GM21367 (cell line): ENCODE measurements around the gene KRT79.
"Not testable (repeated sequence)": the region's sequence is repeated elsewhere in the genome, so short reads cannot be mapped to it uniquely, and the experiment has no call there.

Experiments used
- ATAC-seq: cut with Tn5 transposase; IDR thresholded peaks from one replicate; pipeline ENCODE4 v1.9.1; 2021; ENCODE audit not compliant: unreplicated experiment

Gene KRT79

DNA sequence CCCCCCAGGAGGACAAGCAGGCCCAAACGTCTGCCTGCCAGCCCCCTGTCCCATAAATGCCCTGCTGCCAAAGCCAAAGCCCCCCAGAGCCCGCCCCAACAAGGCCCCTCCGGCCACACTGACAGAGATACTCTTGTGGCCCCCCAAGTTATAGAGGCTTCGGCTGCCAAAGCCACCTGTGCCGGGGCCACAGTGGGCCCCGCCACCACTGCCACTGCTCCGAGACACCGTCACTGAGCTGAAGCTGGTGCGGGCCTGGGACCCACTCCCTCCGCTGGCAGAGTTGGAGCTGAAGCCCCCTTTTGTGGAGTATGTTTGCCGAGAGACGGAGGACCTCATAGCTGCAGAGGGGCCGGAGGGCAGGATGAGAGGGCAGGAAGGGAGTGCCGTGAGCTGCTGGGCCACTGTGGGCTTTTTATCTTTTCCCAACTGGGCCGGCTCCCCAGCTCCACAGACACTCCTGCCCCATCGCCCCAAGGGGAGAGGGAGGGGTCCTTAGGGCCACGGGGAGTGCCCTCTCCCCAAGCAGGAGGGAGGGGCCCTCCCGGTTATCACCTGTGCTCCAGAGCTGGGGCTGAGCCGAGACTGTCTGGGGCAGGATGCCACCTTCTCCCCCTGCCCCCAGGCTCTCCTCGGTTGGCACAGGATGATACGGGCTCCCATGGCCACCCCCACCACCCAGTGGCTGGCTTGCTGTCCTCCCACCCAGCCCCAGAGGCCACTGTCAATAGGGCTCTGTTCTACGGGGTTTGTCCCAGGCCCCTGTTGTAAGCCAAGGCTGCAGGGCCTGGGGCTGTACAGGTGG is at the start of gene KRT79:
Gene KRT79, minus strand, starts transcription at position 390 of the 805 bp plus-strand sequence. Its CDS starts 51 bp downstream, at position 339.
- ATAC-seq, result no peak

DNA sequence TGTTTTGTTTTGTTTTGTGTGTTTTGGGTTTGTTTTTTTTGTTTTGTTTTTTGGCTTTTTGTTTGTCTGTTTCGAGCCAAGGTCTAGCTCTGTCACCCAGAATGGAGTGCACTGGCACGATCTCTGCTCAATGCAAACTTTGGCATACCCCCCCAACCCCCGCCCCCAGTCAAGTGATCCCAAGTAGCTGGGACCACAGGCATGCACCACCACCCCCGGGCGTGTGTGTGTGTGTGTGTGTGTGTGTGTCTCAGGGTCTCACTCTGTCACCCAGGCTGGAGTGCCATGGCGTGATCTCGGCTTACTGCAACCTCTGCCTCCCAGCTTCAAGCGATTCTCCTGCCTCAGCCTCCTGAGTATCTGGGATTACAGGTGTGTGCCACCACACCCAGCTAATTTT is 46.4 kb upstream of the KRT79 start:
- ATAC-seq, result not testable (repeated sequence)

DNA sequence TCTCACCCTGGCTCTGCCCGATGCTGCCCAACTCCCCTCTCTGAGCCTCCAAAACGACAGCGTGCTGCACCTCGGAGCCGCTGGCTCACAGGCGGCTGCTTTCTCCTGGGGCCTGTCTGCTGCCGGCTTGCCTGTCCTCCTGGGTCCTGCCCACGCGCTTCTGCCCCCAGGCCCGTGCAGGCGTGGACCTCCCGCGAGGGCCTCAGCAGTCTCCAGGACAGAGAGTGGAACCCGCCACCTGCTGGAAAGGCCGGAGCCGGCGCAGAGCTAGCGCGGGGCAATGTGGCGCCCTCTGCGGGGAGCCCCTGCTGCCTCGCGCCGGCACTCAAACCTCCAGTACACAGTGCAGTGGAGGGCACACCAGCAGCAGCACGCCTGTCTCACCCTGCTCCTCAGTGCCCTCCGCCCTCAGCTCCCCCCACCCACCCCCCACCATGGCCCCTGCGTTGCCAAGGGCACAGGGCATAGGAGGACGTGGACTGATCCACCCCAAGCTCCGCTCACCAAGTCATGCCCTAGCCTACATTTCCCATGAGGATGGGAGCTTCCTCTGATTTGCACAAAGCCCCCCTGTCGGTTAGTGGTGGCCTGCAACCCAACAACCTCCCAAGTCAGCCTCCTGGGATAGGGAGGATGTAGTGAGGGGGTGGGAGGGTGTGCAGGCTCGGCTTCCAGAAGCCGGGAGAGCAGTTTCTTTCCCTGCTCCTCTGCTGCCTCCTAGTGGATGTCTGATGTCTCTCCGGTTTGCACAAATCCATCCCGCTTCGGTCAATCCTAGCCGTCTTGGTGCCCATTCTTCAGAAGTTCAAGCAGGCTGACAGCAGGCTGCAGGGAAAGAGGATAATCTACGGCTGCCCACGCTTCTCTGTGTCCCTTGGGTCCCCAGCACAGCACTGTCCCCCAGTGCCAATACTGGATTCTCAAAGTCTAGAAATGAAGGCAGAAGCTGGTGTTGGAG is 45.6 kb upstream of the KRT79 start:
- no peak for ATAC-seq

DNA sequence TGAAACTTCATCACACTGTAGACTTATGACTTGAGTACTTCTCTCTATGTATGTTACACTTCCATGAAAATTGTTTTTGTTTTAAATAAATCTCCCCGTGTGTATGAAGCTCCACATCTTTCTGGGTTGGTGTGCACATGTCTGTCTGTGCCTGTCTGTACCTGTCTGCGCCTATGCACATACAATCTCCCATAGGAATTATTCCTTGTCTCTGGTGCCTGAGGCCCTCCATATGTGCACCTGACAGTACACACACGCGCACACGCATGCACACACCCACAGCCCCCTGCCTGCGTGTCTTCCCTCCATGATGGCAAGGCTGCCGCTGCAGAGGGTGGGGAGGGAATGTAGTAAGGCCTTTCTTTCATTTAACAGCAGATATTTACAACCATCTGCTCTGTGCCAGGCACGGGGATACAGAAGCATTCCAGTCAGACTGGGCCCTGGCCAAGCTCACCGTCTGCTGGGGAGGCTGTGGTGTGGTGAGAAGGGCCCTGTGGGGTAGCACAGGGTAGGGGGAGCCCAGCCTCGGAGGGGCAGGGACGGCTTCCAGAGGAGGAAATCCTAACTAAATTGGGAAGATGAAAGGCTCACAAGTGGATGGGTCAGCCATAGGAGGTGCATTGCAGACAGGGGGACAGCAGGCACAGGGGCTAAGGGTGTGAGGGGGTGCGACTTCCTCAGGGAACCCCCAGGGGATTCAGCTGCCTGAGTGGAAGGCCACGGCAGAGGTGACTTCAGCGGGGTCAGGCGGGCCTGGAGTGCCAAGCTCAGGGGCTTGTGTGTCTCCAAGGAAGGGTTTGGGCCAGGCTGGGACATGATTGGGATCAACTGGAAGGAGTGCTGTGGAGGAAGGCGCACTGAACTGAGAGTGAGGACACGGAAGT is 44.6 kb upstream of the KRT79 start:
- ATAC-seq, result no peak

DNA sequence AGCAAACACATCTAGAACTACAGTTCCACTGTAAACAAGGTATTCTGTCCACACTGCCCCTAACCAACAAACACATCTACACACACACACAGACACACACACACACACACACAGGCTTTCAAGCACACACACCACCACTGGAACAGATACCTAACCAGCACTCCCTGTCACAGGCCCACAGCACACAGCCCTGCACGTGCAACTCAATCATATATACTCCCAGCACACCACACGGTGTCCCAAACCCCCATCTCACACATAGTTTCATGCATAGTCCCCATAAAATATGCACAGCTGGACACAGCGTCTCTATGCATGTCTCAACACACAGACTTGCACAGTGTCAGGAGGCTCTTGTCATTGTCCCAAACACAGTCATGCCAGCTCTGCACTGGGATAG is 43.1 kb upstream of the KRT79 start:
- ATAC-seq, result no peak

DNA sequence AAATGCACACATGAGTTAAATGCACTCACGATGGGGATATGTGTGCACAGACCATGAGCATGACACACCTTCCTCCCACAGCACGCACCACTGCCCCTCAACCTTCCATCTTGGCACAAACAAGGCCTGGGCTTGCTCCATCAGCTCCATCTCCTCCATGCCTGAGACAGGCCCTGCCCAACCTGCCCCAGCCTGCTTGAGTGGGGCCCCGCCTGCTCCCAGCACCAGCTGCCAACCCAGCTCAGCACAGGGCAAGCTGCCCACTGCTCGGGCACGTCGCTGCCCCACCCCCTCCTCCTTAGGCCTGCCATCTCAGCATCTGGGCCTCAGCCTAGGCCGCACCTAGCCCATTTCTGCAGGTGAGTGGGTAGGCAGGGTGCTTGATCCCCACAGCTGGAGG is 42.3 kb upstream of the KRT79 start:
- no peak for ATAC-seq

DNA sequence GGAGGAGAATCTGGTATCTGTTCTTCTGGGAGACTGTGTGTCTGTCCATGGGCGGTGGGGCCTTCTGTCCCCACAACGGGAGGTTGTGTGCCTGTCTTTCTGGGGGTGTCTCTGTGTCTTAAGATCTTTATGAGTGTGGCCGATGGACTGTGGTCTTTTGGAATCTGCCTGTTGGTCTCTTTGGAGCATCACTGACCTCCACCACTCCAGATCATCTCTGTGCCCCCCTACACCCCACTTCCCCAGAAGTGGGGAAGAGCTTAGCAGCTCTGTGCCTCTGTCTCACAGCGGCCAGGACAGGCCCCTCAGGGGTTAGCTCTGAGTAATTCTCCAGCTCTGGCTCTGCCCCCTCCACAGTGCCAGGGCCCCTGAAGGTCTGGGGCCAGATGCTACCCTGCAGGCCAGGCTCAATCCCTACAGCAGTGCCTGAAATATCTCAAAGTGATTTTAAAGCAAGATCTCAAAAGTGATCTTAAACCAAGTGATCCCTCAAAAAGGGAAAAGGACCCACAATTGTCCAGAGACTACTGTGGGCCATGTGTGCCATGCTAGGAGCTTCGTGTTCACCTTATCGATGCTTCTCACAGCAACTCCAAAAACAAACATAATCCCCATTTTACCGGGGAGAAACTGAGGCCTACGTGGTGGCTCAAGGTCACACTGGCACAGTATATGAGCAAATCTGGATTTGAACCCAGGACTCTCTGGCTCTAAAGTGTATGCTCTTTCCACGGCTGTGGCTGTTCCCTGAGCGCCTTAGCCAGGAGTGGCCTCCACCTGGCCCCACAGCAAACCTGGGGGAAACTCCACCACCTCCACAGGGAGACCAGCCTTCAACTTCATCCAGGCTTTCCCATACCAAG is 40.7 kb upstream of the KRT79 start:
- no peak for ATAC-seq

DNA sequence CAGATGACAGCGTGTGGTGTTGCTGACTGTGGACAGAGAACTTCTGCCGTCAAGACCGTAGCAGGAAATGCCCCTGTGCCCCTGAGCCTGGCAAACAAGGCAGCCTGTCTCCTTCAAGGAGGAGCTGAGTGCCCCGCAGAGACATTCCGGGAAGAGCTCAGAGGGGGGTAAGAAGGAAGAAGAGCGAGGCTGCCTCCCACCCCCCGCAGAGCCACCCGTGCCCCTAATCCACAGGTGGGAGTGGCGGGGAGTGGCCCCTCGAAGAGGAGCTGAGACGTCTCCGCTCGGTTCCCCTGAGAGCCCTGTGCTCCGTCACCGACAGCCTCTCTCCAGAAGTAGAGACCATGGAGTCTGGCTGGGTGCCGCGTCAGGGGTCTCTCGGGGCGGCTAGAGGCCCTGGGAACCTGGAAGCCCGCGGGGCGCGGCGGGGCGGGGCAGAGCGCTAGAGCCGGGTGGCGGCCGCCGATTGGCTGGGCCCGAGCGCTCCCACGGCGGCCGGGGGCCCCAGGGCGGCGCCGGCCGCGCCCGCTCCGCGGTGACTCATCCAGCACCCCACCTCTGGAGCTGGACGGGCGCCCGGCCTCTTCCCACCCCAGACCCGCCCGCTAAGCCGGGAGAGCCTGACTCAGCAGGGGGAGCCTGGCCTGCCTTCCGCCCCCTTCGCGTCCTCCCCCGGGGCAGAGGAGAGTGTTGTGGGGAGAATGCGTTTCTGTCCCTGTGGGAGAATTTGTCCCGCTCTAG is 39.9 kb upstream of the KRT79 start:
- ATAC-seq, result no peak

DNA sequence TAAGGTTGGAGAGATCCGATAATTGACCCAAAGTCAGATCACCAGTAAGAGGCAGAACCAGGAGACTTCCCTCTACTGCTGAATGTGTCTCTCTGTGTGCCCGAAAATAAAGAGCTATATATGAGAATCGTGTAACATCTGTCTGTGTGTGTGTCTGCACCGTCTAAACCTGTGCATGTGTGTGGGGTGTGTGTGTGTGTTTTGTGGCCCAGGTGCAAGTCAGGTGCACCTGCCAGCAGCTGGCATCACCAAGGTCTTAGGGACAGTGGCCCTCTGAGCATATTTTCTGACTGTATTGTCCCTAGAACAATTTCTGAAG is 39.4 kb upstream of the KRT79 start:
- no peak for ATAC-seq

DNA sequence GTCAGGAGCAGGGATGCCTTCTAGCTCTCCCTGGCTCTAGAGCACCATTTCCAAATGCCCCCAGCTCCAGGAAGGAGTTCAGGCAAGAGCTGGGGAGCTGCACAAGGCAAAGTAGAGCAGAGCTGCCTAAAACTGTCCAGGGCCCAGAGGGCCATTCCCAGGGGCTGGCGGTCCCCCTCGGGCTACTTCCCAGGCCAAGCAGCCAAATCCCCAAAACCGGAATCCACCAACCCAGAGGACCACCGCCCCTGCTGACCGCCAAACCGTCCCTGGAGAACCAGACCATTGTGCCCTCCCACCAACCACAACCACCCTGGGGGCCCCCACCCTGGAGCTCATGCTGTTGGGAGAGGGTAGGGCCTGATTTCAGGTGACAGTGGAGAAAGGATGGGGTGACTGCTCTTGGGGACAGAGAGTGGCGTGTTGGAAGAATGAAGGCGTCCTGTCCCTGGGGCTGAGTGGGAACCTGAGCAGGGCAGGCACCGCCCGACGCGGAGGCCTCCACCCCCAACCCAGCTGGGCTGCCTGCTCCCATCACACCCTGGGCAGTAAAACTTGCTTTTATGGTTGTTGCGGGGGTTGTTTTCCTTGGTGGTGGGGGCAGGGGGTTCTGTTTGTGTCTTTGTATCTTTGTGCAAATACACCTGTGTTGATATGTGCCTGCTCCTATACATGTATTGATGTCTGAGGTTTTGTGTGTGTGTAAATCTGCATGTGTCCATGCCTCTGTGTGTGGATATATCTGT is 38.7 kb upstream of the KRT79 start:
- no peak for ATAC-seq

DNA sequence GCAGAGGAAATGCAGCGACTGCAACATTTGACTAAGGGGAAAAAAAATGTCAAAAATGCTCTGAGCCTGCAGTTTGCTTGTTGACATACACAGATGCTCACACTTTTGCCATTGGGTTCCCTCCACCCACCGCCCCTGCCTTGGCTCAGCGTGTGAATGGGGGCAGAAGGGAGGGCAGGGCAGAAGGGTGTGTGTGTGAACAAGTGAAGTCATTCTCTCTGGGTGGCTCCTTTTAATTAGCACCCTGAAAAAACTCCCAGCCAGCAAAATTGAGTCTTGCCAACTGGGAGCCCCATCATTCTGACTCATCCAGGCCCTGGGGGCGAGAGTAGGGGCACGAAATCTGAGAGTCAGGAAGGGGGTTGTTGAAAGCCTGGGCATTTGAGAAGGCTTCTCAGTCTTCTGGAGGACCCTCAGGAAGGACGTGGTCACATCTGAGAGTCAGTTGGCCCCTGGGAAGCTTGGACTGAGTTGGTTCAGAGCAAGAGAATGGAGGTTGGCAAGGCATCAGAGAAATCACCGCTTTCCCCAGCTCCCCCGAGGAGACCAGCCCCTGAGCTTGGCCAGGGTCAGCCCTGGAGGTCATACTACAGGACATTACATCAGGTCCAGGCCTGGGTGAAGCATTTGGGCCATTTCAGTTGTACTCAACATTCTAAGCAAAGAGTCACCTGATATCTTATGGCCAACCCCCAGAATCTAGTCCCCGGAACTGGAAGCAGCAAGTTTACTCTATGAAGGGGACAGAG is 37.4 kb upstream of the KRT79 start:
- ATAC-seq, result no peak

DNA sequence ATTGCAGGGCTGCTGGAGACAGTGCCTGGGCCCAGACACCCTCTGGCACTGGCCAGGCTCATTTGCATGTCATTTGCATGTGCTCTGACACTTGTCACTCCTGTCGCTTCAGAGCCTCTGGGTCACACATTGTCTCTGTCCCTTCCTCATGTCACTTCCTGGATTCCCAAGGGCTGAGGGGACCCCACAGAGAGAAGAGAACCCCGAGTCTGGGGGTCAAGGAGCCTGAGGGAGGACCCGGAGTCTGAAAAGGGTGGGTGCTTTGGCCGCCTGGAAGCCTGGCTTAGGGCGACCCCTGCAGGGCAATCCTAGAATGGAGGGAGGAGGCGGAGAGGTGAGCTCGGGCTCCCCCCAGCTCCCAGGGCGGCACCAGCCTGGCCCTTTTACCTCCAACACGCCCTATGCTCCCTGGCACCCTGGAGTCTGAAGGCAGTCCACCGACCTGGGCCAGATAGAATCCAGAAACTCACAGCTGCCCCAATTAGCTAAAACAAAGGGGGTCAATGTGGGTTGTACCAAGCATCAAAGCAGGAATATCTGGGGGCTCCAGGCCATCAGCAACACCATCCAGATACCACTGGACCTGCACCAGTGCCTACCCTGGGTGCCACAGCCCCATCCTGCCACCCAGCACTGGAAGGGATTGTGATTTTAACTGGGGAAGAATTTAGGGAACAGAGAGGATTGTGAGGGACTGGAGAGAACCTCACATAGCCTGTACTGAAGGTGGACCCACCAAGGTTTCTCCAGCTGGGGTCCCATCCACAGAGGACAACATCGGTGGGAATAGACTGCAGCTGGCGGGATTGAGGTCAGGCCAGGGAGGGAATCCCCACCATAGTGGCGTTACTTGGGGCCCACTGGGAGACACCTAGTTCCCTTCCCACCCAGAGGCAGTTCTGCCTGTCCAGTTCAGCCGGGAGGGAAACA is 36.5 kb upstream of the KRT79 start:
- peak; percentile 69 for ATAC-seq

DNA sequence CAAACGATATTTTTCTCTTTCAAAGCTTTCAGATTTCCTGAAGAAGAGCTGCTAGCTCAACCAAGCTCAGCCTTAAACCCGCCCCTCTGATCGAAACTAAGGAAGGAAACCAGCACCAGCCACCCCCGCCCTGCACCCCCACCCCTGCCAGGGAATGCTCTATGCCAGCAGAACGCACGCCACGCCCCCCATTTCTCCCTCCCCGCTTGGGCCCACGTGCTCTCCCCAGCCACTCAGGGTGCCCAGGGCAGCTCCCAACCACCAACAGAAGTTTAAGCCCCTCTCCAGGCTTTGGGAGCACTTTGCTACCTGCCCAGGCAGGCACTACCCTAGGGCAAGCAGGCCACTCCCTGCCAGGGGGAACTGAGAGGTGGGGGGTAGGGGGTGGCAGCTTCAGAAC is 33.5 kb upstream of the KRT79 start:
- ATAC-seq, result no peak

DNA sequence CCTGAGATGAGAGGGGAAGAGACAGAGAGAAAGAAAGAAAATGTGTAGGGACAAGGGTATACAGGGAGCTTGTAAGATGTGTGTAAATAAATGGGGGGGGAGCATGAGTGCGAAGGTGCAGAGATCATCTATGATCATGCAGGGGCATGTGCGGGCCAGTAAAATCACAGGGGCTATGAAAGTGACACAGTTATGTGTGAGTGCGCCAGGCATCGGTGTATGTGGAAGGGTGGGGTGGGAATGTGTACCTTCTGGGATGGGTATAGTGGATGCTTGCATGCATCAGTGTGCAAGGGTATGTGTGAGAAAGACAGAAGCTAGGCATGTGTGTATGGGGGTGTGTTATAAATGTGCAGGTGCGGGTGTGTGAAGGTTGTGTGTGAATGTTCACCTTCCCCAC is 33.0 kb upstream of the KRT79 start:
- no peak for ATAC-seq

DNA sequence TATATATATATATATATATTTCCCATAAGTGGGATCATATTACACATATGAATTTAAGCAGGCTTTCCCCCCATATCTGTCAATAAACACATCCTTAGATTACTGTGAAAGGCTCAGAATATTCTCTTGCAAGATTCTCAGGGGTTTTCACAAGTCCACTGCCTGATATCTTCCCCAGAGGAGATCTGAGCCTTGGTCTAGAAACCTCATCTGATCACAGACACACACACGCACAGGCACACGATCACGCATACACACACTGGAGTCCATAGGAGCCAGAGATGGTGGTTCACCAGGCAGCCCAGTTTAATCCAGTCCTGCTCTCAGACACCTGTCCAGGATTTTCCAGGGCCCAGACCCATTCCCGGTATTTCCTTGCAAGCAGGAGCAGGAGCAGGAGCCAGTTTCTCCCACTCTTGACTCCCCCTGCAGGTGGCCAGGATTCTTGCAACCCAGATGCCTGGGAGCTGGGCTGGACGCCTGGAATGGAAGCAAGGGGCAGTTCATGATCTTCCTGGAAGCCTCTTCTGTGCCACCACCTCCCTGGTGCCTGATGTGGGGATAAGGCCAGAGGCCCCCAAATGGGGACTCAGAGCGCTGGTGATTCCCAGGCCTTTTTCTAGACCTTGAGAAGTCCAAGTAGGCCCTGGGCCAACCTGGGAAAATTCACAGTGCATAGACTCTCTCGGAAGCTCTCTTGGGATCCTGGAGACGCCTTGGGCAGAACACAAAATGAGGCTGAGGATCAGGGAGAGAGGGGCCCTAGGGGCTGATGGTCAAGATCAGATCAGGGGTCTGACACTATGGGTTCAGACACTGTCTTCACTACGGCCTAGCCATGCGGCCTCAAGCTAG is 31.2 kb upstream of the KRT79 start:
- no peak for ATAC-seq

DNA sequence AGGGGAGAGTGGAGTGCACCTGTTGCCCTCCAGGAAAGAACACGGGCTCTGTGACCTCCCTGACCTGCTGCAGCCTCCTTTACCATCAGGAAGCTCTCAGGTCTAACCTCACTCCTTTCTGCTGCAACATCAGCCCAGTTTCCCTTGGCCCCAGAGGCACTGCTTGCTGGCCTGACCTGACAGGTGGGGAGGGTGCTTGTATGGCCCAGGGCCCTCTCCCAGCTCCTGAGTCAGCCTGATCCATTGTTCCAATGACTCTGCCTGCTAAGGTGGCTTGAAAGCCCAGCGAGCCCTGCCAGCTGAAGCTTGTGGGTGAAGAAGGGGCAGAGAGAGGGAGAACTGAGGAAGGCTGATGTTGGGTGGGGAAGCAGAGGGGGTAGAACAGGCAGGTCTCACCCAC is 27.9 kb upstream of the KRT79 start:
- ATAC-seq, result no peak
